T-helper 9 cell (primary cell): ENCODE data around the gene LCAT.
"Not testable (repeated sequence)": the region's sequence is repeated elsewhere in the genome, so short reads cannot be mapped to it uniquely, and the experiment has no call there.

Experiments used
- DNase-seq: peaks from one replicate; pipeline ENCODE4 v3.0.0-alpha.2; 2020

The LCAT gene

DNA sequence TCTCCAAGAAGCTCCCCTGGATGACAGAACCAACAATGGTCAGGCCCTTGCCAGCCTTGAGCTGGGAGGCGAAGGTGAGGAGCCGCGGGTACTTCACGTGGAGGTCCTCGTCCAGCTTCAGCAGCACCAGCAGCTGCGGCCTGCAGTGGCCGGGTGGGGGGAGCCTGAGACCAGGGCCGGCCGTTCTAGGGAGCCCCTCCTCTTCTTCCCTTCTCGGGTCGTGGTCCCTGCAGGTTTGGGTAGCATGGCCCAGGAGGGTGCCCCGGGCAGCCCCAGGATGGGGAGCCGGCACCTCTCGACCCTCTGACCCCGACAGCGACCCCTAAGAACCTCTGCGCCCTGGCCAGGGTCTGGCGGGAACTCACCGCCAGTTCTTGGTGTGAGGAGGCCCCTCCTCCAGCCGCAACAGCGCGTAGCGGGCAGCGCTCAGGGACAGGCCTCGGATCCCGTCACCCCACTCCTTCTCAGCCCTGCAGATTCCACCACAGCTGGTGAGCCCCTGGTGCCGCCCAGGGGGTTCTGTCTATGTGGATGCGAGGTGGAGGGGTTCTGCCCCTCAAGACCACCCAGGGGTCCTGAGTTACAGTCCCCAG is 3.1 kb upstream of the LCAT start:
- no peak for DNase-seq

GRCh38 chr16:67946128-67946569 is 2.2 kb upstream of the LCAT start:
- no peak for DNase-seq

DNA sequence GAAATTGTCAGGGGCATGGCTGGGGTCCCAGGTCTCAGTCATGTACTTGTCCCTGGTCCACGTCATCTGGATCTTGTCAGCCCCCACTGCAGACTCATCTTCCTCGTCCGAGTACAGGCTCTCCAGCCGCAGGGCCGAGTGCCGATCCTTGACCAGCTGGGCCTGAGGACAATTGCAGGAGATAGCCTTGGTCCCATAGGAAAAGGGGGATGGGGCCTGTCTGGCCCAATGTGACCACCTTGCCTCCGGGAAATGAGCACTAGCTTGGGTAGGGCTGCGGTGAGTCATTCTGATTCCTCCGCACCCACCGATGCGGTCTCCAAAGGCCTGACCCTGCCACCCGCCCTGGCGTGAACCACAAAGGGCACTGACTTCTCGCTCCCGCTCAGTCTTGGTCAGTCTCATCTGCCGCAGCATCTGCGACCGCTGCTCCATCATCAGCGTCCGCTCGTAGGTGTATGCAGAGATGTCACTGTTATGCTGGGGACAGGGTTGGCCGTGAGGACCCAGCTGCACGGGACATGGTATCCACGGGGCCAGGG is 1.5 kb upstream of the LCAT start:
- DNase-seq = no peak

DNA sequence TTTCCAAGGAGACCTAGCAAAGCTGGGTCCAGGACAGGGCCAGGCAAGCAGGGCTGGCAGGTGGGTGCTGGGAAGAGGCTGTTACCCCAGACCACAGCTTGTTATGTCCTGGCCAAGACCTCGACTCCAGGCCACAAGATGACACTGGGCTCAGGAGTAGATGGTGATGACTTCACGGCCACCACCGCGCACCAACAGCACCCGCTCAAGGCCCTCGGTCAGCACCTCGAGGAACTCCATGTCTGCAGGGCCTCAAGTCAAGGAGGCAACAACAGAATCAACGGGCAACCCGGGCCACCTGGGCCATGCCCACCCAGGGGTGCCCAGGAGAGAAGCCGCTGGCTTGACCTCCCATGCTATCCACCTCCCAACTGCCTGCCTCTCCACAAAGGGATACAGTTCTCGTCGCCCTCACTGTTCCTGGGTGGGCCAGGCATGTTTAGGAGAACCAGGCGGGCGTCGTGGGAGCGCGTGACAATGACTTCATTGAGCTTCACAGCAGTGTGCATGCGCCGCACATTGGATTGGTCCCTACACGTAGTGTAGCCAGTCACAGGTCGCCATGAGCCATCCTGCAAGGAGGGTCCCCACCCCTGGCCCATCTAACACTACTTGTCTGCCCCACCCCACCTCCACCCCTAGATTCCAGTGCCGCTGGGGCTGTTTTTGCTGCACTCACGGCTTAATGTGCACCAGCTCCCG is 921 bp upstream of the LCAT start:
- DNase-seq = no peak

DNA sequence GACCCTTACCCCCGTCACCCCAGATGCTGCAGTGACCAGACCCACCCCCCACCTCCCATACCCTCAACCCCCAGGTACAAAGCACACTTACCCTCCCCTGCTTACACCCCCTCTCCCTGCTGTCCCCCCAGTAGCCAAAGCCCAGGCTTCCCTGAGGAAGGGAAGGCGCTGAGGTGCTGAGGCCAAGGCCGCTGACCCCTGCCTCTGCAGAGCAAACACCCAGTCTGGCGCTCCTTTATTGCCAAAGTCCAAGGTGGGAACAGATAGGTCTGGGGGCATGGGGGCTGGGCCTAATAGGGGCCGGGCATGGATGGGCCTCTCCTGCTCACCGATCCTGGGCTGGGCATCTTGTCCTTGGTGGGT is 683 bp downstream of the LCAT start:
- DNase-seq = no peak

DNA sequence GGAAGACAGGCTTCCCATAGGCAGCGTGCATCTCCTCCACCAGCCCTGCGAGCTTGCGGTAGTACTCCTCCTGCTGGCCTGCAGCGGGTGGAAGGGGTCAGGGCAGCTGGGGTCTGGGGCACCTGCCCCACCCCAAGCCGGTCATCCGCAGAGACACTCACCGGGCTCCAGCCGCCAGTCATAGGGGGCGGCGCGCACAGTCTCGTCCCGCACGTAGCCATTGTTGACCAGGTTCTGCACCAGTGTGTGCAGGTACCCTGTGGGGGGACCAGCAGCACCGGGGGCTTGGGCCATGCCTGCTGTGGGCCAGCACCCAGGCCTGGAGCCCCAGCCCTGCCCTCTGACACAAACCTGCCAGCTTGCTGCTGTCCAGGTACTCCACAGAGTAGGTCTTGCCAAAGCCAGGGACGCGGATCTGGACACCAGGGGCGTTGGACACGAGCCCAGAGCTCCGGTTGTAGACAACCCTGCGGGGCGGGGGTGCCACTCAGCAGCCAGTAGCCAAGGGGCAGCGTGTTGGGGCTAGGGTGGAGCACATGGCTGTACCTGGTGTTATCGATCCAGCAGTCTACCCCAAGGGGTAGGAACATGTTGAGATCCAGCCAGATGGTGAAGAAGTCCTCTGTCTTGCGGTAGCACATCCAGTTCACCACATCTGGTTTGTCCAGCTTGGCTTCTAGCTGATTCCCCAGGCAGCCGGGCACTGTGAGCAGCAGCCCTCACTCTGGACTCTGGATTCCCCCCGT is 1.2 kb downstream of the LCAT start:
- no peak for DNase-seq

GRCh38 chr16:67942200-67942509 is 1.8 kb downstream of the LCAT start:
- DNase-seq = no peak

- no peak for DNase-seq
Observed at GRCh38 chr16:67941469-67942199, 2.3 kb downstream of the LCAT start.

DNA sequence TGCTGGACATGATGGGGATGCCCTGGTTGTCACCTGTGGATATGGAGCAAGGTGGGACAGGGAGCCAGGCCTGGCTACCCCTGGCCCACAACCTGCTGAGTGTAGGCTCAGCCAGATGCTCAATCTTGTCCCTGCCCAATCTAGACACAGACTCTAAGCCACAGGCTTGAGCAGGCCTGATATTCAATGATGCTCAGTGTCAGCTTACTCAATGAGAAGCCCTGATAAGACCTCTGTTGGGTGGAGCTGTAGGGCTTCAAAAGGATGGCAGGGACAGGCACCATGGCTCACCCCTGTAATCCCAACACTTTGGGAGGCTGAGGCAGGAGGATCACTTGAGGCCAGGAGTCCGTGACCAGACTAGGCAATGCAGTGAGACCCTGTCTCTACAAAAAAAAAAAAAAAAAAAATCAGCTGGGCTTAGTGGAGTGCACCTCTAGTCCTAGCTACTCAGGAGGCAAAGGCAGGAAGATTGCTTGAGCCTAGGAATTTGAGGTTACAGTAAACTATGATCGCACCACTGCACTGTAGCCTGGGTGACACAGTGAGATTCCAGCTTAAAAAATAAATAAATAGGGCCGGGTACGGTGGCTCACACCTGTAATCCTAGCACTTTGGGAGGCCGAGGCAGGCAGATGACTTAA is 3.4 kb downstream of the LCAT start:
- no peak for DNase-seq

GRCh38 chr16:67939507-67940445 is 4.1 kb downstream of the LCAT start:
- DNase-seq = no peak

DNA sequence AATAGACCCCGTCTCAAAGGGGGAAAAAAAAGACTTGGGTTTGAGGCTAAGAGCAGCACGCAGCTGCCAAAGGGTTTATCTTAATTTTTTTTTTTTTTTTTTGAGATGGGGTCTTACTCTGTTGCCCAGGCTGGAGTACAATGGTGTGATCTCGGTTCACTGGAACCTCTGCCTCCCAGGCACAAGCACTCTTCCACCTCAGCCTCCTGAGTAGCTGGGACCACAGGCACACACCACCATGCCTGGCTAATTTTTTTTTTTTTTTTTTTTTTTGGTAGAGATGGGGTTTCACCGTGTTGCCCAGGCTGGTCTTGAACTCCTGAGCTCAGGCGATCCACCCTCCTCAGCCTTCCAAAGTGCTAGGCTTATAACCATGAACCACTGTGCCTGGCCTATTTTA is 6.2 kb downstream of the LCAT start:
- DNase-seq = not testable (repeated sequence)

GRCh38 chr16:67936880-67937605 is 6.9 kb downstream of the LCAT start:
- DNase-seq = peak; percentile 58

- peak; percentile 31 for DNase-seq
Observed at GRCh38 chr16:67936124-67936879, 7.6 kb downstream of the LCAT start, which contains the start of gene PSMB10. Gene PSMB10 (minus strand): TSS chr16:67936850. CDS start chr16:67936749, 101 bp downstream.

- peak; percentile 90 for DNase-seq
Observed at GRCh38 chr16:67935402-67936123, 8.4 kb downstream of the LCAT start.

DNA sequence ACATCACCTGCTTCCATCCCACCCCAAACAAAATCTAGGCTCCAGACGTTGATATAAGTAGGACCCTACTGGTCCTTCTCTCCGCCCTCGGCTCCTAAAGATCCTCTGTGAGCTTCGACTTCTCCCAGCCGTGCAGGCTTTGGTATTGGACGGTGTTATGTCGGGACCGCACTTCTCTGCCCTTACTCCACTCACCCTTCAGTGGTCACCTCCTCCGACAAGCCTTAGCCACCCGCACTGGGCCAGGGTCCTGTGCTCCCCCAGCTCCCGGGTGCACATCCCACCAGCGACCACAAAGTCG is 8.9 kb downstream of the LCAT start:
- DNase-seq = no peak

DNA sequence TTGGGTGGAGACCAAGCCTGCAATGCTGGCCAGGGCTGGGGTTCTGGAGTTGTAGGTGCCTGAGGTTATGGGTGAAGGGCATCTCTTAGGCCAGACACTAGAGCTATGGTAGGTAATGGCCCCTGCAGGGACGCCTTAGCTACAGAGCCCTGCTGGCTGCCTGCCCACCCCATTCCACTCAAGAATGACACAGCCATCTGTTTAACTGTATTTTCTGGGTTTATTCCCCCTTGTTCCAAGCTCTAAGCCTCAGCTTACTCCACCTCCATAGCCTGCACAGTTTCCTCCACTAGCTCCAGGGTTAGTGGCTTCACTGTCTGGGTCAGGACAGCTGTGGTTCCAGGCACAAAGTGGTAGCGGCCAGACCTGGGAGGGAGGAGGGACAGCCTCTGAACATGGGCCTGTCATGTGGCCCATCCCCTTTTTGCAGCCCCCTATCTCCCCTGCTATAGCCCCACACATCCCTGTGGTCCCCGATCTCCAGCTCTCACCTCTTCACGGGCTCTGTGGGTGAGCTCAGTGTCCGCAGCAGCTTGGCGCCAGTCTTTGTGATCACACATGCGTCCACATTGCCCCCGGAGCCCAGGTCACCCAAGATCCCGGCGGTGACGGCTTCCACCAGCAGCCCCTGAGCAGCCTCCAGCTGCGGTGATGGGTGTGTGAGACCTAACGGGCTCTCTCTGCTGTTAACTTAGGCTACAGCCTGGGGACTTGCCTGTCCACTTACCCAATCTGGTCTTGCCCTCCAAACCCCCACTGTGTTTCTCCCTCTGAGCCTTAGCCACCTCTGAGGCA is 9.4 kb downstream of the LCAT start:
- no peak for DNase-seq

GRCh38 chr16:67933805-67934204 is 10.1 kb downstream of the LCAT start:
- no peak for DNase-seq

DNA sequence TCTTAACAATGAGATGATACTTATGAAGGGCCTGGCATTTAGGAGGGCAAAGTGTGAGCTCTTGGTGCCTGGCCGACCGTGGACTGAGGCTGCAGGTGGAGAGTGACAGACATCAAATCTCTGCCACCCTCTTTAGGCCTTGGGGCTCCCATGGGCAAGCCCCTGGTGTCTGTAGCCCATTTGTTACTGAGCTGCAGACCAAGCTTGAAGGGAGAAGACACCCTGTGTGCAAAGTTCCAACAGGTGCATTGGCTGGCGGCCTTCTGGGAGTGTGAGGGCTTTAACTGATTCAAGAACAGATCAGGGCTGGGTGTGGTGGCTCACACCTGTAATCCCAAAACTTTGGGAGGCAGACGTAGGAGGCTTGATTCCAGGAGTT is 11.5 kb downstream of the LCAT start:
- no peak for DNase-seq
